GM21515 (cell line): ENCODE results near the gene PLPP1.
A peak's percentile ranks its signal among the peaks of the same experiment; 100 is the strongest.
"Not testable (repeated sequence)": the region's sequence is repeated elsewhere in the genome, so short reads cannot be mapped to it uniquely, and the experiment has no call there.

Experiments used
- ATAC-seq: cut with Tn5 transposase; IDR thresholded peaks from one replicate; pipeline ENCODE4 v1.9.1; 2021; ENCODE audit not compliant: unreplicated experiment

The PLPP1 gene

GRCh38 chr5:55546947-55547346, 12.2 kb upstream of the PLPP1 start:
- ATAC-seq, result no peak

GRCh38 chr5:55544341-55544740, 9.6 kb upstream of the PLPP1 start:
- no peak for ATAC-seq

- no peak for ATAC-seq
Measured at GRCh38 chr5:55541056-55541635, 6.4 kb upstream of the PLPP1 start.

GRCh38 chr5:55540525-55540924, 5.8 kb upstream of the PLPP1 start:
- ATAC-seq, result peak; percentile 49

- no peak for ATAC-seq
Measured at GRCh38 chr5:55540024-55540423, 5.3 kb upstream of the PLPP1 start.

GRCh38 chr5:55538661-55539060, 3.9 kb upstream of the PLPP1 start:
- ATAC-seq, result peak; percentile 29

- ATAC-seq, result not testable (repeated sequence)
Measured at GRCh38 chr5:55537315-55537714, 2.6 kb upstream of the PLPP1 start.

- peak; percentile 13 for ATAC-seq
Measured at GRCh38 chr5:55535199-55535905, 588 bp upstream of the PLPP1 start.

- peak; percentile 42 for ATAC-seq
Measured at GRCh38 chr5:55533521-55534435, 986 bp downstream of the PLPP1 start.

GRCh38 chr5:55530669-55531068, 4.1 kb downstream of the PLPP1 start:
- ATAC-seq, result no peak

GRCh38 chr5:55524816-55525215, 9.9 kb downstream of the PLPP1 start:
- ATAC-seq, result no peak

GRCh38 chr5:55523293-55523692, 11.5 kb downstream of the PLPP1 start:
- no peak for ATAC-seq

GRCh38 chr5:55521881-55522280, 12.9 kb downstream of the PLPP1 start:
- ATAC-seq, result no peak

- ATAC-seq, result no peak
Measured at GRCh38 chr5:55520117-55520839, 14.5 kb downstream of the PLPP1 start.

- ATAC-seq, result no peak
Measured at GRCh38 chr5:55518831-55519390, 15.9 kb downstream of the PLPP1 start.

- no peak for ATAC-seq
Measured at GRCh38 chr5:55517804-55518203, 17.0 kb downstream of the PLPP1 start.

GRCh38 chr5:55511010-55511409, 23.8 kb downstream of the PLPP1 start:
- no peak for ATAC-seq

GRCh38 chr5:55510523-55510880, 24.3 kb downstream of the PLPP1 start:
- ATAC-seq, result no peak

- no peak for ATAC-seq
Measured at GRCh38 chr5:55509796-55510522, 24.8 kb downstream of the PLPP1 start.

- no peak for ATAC-seq
Measured at GRCh38 chr5:55509097-55509496, 25.7 kb downstream of the PLPP1 start.
